ENCODE data around the gene DUSP19. TPM values are rescaled to one million over a fixed set of nuclear protein-coding genes. Genes with fewer than 3 reads are reported as not detected.

DUSP19 gene
- total RNA-seq, 1 donor from 2014 or later, result 6.2 TPM

DNA sequence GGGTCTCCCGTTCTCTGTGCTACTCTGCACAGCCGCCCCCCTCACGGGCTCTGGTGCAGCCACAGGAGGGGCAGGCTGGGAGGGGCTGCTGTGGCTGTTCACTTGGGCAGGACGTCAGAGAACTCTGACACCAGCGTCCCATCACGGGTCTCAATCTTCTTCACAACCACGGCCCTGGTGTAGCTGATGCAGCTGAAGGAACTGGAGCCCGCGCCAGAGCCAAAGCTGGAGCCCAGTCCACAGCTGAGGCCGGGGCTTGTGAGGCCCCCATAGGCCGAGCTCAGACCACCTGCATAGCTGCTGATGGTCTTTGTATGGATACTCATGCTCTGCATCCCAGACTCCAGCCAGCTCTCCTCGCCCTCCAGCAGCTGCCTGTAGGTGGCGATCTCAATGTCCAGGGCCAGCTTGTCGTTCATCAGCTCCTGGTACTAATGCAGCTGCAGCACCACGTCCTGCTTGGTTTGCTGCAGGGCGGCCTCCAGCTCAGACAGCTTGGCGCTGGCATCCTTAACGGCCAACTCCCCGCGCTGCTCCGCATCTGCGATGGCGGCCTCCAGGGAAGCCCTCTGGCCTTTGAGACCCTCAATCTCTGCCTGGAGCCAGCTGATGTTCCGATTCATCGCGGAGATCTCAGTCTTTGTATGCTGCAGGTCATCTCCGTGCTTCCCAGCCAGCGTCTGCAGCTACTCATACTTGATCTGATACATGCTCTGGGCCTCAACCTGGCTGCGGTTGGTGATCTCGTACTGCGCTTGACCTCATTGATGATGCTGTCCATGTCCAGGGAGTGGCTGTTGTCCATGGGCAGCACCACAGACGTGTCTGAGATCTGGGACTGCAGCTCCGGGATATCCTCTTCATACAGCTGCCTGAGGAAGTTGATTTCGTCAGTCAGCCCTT lies 7.4 kb upstream of the DUSP19 start:
- Mint-ChIP-seq H3K4me3 (no peak overlapping the region), H3K36me3 (no peaks in the 10 kb centered on the region), H3K9me3 (no peaks in the 10 kb centered on the region), H3K27me3 (no peaks in the 10 kb centered on the region), H3K4me1 (ENCODE audit: unreplicated experiment) (no peaks in the 10 kb centered on the region), H3K27ac (no peak overlapping the region)
- DNase-seq (ENCODE audit: extremely low spot score, unreplicated experiment), result no peak
- TF ChIP-seq CTCF (conservative IDR thresholded peaks at IDR 0.05), result peak; percentile 64

- H3K9me3 Mint-ChIP-seq, result no peaks in the 10 kb centered on the region
- H3K4me3 Mint-ChIP-seq, result no peak overlapping the region
- no peak for DNase-seq (ENCODE audit: extremely low spot score, unreplicated experiment)
- no peaks in the 10 kb centered on the region for H3K36me3 Mint-ChIP-seq
- no peak overlapping the region for H3K27ac Mint-ChIP-seq
- H3K4me1 Mint-ChIP-seq (ENCODE audit: unreplicated experiment), result no peaks in the 10 kb centered on the region
- H3K27me3 Mint-ChIP-seq, result no peaks in the 10 kb centered on the region
- TF ChIP-seq CTCF (conservative IDR thresholded peaks at IDR 0.05), result no peak
Measured at GRCh38 chr2:183072177-183072576, 6.4 kb upstream of the DUSP19 start.

- Mint-ChIP-seq H3K9me3 (no peaks in the 10 kb centered on the region), H3K27ac (peak overlapping the region; percentile 88), H3K27me3 (no peaks in the 10 kb centered on the region), H3K4me3 (peak overlapping the region; percentile 95), H3K4me1 (ENCODE audit: unreplicated experiment) (peaks cover 8% of the 10 kb centered on the region), H3K36me3 (no peaks in the 10 kb centered on the region)
- TF ChIP-seq CTCF (conservative IDR thresholded peaks at IDR 0.05), result no peak
- DNase-seq (ENCODE audit: extremely low spot score, unreplicated experiment), result no peak
Measured at GRCh38 chr2:183078163-183078463, 434 bp upstream of the DUSP19 start.

- H3K9me3 Mint-ChIP-seq, result no peaks in the 10 kb centered on the region
- no peaks in the 10 kb centered on the region for H3K36me3 Mint-ChIP-seq
- DNase-seq (ENCODE audit: extremely low spot score, unreplicated experiment), result no peak
- no peak for TF ChIP-seq CTCF (conservative IDR thresholded peaks at IDR 0.05)
- H3K27me3 Mint-ChIP-seq, result no peaks in the 10 kb centered on the region
- H3K4me1 Mint-ChIP-seq (ENCODE audit: unreplicated experiment), result peaks cover 8% of the 10 kb centered on the region
- H3K4me3 Mint-ChIP-seq, result peak overlapping the region; percentile 95
- H3K27ac Mint-ChIP-seq, result peak overlapping the region; percentile 88
Measured at GRCh38 chr2:183079139-183079775, 710 bp downstream of the DUSP19 start.

- no peaks in the 10 kb centered on the region for H3K9me3 Mint-ChIP-seq
- no peaks in the 10 kb centered on the region for H3K36me3 Mint-ChIP-seq
- no peak for TF ChIP-seq CTCF (conservative IDR thresholded peaks at IDR 0.05)
- no peak for DNase-seq (ENCODE audit: extremely low spot score, unreplicated experiment)
- no peak overlapping the region for H3K27ac Mint-ChIP-seq
- no peaks in the 10 kb centered on the region for H3K27me3 Mint-ChIP-seq
- no peak overlapping the region for H3K4me3 Mint-ChIP-seq
- H3K4me1 Mint-ChIP-seq (ENCODE audit: unreplicated experiment), result peaks cover 8% of the 10 kb centered on the region
Measured at GRCh38 chr2:183081911-183082310, 3.4 kb downstream of the DUSP19 start.

Measured in type B pancreatic cell (in vitro differentiated cells).